GM12801 (cell line): ENCODE data around the gene PYGM.

Source experiments
- TF ChIP-seq, protein P1 (sequence below): IDR thresholded peaks from one replicate; pipeline ENCODE4 v1.5.1; 2011; ENCODE audit warnings: control low read depth; ENCODE audit not compliant: insufficient read length; ENCODE audit errors: extremely low read depth

The PYGM gene

DNA sequence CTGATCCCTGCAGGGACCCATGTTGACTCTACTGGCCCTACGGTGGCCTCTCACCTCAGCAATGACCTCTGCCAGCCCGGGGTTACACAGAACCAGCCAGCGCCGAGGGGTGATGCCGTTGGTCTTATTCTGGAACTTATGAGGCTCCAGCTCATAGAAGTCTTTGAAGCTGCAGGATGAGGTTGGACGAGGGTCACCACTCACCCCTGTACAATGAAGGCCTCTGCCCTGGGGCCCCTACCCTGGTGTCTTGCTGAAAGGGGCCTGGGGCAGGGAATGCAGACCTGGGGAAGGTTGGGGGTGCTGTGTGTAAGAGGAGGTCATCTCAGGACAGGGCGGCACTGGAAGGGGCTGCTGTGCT, 6.8 kb downstream of the PYGM start:
- TF ChIP-seq, protein P1, sequence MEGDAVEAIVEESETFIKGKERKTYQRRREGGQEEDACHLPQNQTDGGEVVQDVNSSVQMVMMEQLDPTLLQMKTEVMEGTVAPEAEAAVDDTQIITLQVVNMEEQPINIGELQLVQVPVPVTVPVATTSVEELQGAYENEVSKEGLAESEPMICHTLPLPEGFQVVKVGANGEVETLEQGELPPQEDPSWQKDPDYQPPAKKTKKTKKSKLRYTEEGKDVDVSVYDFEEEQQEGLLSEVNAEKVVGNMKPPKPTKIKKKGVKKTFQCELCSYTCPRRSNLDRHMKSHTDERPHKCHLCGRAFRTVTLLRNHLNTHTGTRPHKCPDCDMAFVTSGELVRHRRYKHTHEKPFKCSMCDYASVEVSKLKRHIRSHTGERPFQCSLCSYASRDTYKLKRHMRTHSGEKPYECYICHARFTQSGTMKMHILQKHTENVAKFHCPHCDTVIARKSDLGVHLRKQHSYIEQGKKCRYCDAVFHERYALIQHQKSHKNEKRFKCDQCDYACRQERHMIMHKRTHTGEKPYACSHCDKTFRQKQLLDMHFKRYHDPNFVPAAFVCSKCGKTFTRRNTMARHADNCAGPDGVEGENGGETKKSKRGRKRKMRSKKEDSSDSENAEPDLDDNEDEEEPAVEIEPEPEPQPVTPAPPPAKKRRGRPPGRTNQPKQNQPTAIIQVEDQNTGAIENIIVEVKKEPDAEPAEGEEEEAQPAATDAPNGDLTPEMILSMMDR, result no peak

DNA sequence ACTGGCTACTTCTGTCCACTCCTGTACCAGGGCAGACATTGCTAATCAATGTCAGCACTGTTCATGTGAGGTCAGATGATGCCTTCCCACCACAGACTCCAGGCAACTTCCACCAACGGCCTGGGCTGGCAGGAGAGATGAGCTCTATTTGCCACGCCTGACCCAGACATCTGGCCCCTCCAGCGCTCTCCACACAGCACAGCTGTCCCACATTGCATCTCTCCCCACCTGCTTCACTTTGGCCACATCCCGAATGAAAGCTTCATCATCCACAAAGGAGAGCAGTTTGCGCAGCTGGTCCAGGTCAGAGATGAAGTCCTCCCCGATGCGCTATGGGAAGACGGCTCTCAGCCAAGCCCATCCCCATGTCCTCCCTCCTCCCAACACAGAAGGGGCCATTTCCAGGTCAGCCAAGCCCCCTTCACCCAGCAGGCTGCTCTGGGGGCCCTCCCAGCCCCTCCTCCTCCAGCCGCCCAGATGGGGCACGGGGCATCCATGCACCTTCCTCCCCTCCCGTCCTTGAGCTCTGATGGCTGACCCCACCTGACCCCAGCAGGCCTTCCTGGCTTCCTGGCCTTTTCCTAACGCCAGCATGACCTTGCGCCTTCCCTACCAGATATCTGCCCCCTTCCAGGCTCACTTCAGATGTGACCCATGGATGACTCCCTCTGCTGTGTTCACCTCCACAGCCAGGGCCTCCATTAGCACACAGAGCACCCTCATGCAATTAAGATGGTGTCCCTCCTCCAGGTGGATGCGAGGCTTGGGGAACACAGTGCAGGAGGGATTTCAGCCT, 7.4 kb downstream of the PYGM start:
- TF ChIP-seq, protein P1, result no peak

DNA sequence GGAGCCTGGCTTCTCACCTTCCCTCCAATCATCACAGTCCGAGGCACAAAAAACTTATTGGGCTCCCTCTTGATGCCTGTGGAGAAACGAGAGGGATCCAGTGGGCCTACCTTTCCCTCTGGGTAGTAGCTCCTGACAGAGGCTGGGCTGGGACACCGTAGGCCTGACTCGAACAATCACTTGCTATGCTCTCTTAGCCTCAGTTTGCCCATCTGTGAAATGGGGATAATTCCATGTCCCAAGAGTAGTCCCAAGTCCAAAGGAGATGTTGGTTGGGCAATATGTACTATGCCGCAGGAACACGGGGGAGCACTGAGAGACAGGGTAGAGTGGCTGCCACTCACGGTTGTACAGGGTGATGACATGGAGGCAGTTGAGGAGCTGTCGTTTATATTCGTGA, 8.2 kb downstream of the PYGM start:
- TF ChIP-seq, protein P1, result no peak

DNA sequence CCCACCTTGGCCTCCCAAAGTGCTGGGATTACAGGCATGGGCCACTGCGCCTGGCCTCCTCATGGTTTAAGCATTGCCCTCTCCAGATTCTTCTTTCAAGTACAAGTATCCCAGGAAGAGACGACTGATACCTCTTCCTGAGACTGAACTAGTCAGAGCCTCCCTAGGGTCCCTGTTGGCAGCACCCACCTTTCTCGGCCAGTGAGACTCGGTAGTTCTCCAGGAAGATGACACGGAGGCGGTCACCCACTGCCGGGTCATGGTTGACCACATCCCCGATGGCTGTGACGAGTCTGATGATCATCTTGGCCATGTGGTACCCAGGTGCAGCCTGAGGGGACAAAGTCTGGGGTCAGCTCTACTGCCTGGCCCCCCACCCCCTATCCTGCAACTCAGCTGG, 8.6 kb downstream of the PYGM start:
- TF ChIP-seq, protein P1, result no peak

DNA sequence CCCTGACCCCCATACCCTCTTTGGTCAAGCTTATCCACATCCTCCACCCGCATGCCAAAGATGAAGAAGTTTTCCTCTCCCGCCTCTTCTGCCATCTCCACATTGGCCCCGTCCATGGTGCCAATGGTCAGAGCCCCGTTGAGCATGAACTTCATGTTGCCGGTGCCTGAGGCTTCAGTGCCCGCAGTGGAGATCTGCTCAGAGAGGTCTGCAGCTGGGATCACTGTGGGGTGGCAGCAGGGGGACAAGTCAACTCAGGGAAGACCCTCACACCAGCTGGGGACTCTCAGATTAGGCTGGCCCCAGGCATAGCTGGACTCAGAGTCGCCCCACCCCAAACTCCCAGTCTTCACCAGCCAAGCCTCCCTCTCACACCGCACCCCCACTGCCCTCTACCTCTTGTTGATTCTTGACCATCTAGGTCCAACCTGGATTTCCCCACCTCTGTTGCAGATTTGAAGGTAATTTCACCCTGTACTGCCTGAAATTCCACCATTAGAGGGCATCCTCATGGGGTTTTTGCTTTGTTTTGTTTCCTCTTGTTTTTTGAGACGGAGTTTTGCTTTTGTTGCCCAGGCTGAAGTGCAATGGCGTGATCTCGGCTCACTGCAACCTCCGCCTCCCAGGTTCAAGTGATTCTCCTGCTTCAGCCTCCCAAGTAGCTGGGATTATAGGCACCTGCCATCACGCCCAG, 9.3 kb downstream of the PYGM start:
- TF ChIP-seq, protein P1, result no peak

DNA sequence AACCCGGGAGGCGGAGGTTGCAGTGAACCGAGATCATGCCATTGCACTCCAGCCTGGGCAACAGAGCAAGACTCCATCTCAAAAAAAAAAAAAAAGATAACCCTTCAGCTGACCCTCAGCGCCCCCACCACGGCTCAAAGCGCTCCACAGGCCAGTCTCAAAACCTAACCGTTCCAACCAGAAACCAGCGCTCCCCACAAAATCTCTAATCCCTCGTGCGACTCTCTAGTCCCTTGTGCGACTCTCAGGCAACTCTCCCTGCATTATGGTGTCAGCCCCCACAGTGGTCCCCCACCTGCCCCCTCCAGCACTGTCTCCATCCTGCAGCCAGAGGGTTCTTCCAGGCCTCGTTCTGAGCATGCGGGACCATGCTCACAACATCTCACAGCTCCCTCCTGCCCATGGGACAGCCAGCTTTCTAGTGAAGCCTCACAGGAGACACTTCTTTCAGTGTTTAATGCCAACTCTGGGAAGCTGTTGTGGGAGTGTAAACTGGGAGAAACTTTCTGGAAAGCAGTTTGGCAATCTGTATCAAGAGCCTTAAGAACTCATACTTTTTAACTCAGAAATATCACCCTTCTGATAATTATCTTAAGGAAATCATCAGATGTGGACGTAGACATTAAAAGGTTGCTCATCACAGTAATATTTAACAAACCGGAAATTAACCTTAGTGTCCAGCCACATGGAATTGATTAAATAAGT, 11.7 kb downstream of the PYGM start:
- TF ChIP-seq, protein P1, result no peak

DNA sequence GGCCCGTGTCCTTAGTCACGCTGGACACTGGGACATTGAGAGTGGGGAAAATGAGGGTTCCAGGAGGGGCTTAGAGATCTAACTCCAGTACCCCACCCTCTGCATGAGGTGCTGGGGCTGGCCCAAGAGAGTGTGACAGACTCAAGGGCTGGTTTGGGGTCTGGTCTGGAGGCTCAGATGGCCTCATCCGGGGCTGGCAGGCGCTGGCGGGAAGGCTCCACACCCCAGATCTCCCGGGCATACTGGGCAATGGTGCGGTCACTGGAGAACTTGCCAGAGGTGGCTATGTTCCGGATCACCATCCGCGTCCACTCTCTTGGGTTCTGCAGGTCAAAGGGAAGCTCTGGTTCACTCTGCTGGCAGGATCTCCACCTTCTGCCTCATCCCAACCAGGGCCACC, 13.3 kb downstream of the PYGM start:
- TF ChIP-seq, protein P1, result no peak
